ENCODE data around the gene TMEM100. TPM values are rescaled to one million over a fixed set of nuclear protein-coding genes. Genes with fewer than 3 reads are reported as not detected.

Gene TMEM100
- total and polyA plus RNA-seq, 2 donors (not counting 3 experiments of a cell fraction or from before 2014, with no cell fraction given): not detected

- no peak overlapping the region for H2AFZ ChIP-seq (ENCODE audit: low read depth, low read length)
- H3K4me1 ChIP-seq (ENCODE audit: control insufficient read depth, extremely low read depth, insufficient read depth, low read length): no peaks in the 10 kb centered on the region
- H3K4me2 ChIP-seq (ENCODE audit: insufficient read depth, low read length): no peak overlapping the region
- FAIRE-seq: no peak
- intact Hi-C loops (cut with micrococcal nuclease) (no loop called here), dilution Hi-C loops (cut with MboI; ENCODE audit: extremely low pct_ligation_motif_present, low sequenced_read_pairs) (no loop called here)
- TF ChIP-seq POLR2AphosphoS5 (IDR thresholded peaks at IDR 0.05; ENCODE audit: insufficient read depth, low read depth, low read length) (no peak), FOS (IDR thresholded peaks at IDR 0.05; ENCODE audit: borderline replicate concordance, insufficient read depth, low read length) (no peak), POLR2A (IDR thresholded peaks at IDR 0.05; ENCODE audit: low read depth, low read length) (no peak), MAX (IDR thresholded peaks at IDR 0.05; ENCODE audit: insufficient read depth, insufficient read length) (no peak), JUN (IDR thresholded peaks at IDR 0.05; ENCODE audit: borderline replicate concordance, insufficient read depth, insufficient read length, low read depth) (no peak), CTCF (IDR thresholded peaks at IDR 0.05; ENCODE audit: extremely low read depth in 1 of 2, insufficient read depth in 1 of 2, low read depth in 1 of 2, low read length in 2 of 2) (no peak), MYC (IDR thresholded peaks at IDR 0.05; ENCODE audit: low read depth, low read length) (no peak), GATA2 (IDR thresholded peaks at IDR 0.05; ENCODE audit: insufficient read depth, insufficient read length, low read depth, low read length) (no peak), EZH2 (IDR thresholded peaks at IDR 0.05; ENCODE audit: borderline replicate concordance, low read depth, low read length, severe bottlenecking) (no peak)
- H3K36me3 ChIP-seq (ENCODE audit: control insufficient read depth in 2 of 2, extremely low read depth in 1 of 2, insufficient read depth in 2 of 2, low read length in 2 of 2): no peaks in the 10 kb centered on the region
- ChIA-PET CTCF (interaction anchor here (0.9 kb wide), 1 partner anchor 10 kb away, joined by 6 read pairs; the partner anchor contains the start of gene PCTP), POLR2A (no interaction called here)
- H4K20me1 ChIP-seq (replicated peaks; ENCODE audit: control insufficient read depth, extremely low read depth, insufficient read depth, low read length): no peaks in the 10 kb centered on the region
- H3K9me1 ChIP-seq (replicated peaks; ENCODE audit: control insufficient read depth, extremely low read depth, insufficient read depth, low read length): no peaks in the 10 kb centered on the region
- no peaks in the 10 kb centered on the region for H3K79me2 ChIP-seq (ENCODE audit: control insufficient read depth, insufficient read depth, low read length)
- no peak overlapping the region for H3K9ac ChIP-seq (replicated peaks; ENCODE audit: extremely low read depth, insufficient read depth, low read length)
- no peak for DNase-seq (ENCODE audit: low read depth, low spot score)
- BruUV-seq (replicated peaks): no TSS peak
- H3K9me3 ChIP-seq (replicated peaks; ENCODE audit: control insufficient read depth, insufficient read depth, low read length): no peaks in the 10 kb centered on the region
- no peaks in the 10 kb centered on the region for H3K27me3 ChIP-seq (ENCODE audit: control insufficient read depth in 2 of 2, insufficient read depth in 2 of 2, low read length in 2 of 2)
- H3K4me3 ChIP-seq (replicated peaks in 1 of 3; ENCODE audit: insufficient read depth in 1 of 3, low read depth in 1 of 3, low read length in 3 of 3): no peak overlapping the region
- no peak overlapping the region for H3K27ac ChIP-seq (ENCODE audit: insufficient read depth, low read depth, low read length)
These were observed 18.7 kb upstream of the TMEM100 start for GRCh38 chr17:55741356-55741700.

Measured in endothelial cell of umbilical vein (primary cell).